Stimulated activated CD4-positive, alpha-beta T cell treated with anti-CD3 and anti-CD28 coated beads, Interleukin-15, amount 100 ng/mL, for 1 hour (primary cell): ENCODE data around the gene CXCL14.
"Not testable (repeated sequence)": the region's sequence is repeated elsewhere in the genome, so short reads cannot be mapped to it uniquely, and the experiment has no call there.

Experiments used
- DNase-seq, 2 donors: peaks; one replicate each; pipeline ENCODE4 v3.0.0-alpha.2; 2020; ENCODE audit warnings: low read depth in 1 of 2, low spot score in 1 of 2

CXCL14 gene

DNA sequence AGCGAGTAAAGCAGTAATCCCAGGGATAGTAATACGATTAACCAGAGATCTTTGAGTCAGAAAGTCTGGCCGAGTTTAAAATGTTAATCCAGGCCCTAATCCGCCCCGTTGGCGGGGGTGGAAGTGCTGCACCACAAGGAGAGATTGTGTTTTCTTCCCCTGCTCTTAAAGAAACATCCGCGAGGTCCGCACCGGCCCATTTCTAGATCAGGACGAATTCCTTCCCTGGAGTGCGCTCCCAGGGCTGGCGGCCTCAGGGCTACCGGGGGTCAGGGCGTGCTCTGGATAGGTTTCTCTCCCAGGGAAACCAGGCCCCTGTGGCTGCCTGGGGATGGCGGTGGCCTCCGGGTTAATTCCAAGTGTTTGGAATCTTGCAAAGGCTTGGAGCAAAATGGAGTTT, 33.7 kb downstream of the CXCL14 start:
- DNase-seq, result no peak

DNA sequence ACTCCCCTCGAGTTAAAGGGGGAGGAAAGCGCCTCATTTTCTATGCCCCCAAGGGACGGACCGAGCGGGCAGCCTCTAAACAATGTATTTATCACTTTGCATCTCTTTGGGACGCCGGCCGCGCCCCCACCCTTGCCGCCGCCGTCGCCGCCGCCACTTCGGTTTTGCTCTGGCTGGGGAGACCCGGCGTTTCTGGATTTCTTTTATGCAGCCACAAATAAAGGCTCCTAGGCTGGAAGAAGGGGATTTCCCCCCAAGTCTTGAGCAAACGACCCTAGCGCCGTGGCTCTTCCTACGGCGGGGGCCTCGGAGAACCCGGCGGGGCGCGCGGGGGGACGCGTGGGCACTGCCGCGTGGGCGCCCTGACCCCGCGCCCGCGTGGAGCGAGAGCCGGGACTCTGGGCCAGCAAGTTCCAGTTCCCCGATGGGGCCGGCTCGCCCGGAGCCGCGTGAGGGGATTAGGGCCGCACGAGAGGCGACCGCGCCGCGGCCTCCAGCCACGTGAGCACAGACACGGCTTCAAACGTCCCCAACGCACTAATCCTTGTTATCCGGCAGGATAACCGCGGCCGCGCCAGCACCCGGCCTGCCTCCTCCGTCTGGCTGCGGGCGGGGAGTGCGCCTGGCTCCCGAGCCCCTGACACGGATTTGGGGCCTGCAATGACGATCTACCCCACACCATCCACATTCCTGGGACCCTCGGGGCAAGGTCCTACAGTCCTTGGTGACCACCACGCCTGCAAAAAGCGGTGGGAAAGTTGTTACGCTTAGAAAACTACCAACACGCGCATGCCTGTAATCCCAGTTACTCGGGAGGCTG, 35.1 kb downstream of the CXCL14 start:
- no peak for DNase-seq

DNA sequence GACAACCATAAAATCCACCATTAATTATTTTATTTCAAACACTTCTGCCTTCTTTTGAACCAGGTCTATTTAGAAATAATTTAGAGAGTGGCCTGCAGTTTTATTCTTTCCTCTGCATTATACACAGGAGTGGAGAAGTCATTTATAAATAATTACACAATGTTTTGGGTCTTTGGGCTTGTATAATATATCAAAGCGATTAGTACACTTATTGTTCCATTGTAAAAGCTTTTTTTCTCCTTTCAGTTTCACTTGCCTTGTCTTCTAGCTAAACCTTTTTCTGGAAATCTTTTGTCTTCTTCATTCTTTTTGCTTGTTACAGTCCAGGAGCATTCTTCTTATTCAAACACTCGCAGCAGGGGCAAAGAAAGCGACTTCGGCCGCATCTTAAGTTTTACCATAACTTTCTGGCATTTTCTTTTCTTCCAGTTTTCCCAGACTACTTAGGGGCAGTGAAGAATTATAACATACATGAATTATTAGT, 35.7 kb downstream of the CXCL14 start:
- no peak for DNase-seq

DNA sequence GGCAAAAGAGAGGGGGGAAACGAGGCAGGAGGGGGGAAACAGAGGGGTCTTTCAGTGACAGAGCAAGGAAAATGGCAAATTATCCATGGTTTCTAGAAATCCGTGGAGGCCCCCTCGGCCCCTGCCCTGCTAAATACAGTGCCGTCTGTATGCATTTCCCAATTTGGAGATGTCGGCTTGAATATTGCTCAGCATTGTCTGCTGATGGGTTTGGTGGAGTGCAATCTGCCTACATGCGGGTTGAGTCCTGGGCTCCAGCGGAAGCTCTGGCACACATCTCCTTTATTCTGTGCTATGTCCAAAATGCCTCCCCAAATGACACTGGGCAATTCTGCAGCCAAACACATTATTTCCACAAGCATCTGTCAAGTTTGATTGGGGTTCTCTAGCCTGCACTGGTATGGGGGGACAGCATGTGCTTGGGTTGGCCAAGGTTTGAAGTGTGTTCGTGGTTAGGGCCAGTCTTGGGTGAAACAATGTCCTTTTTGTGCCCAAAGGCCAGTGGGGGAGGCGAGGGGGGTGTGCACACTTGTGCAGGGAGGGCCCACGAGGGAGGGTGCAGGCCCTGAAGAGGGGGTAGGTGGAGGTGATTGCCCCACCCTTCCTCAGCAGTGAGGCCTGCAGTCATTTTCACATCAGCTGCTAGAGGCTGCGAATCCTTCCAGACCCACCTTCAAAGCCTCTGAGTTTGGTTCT, 36.8 kb downstream of the CXCL14 start:
- DNase-seq, result no peak

DNA sequence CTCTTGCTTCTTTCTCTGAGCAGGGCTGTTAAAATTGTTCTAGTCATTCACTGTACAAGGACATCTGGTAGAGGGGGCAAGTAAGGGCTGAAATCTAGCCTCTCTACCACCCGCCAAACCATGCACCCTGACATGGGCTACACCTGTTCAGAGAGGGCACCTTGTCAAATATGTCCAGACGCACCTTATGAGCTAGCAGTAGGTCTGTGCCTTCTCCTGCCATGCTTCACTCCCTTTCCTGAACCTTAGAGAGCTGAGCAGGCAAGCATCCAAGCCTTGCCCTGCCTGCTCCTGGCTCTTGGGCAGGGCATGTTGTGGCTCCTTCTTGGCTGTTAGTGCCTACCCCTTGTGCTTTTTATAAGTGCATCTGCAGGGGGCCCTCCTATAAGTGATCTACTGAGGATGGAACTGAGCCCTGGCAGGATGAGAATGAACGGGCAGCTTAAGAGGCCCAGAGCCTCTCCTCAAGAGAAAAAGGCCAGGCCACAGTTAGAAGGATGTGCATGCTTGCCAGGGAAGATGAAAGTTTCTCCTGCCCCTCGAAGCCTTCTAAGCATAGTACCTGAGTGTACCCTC, 39.3 kb downstream of the CXCL14 start:
- DNase-seq, result no peak

DNA sequence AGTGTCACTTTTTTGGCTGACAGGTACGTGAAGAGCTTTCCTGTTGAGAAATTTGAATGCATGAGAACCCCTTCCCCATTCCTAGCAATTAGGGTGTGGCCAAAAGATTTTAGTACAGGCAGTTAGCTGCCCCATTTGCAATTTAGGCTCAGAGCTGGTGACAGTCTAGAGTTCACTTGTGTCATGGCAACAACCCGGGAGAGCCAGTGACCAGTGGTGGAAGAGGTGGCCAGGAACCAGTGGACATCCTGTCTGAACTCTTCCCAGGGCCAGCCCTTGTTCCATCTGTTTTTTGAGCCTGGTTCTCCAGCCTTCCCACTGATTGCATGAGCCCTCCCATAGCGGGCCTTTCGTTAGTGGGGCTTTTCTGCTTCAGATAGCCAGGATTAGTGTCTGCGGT, 40.5 kb downstream of the CXCL14 start:
- no peak for DNase-seq

DNA sequence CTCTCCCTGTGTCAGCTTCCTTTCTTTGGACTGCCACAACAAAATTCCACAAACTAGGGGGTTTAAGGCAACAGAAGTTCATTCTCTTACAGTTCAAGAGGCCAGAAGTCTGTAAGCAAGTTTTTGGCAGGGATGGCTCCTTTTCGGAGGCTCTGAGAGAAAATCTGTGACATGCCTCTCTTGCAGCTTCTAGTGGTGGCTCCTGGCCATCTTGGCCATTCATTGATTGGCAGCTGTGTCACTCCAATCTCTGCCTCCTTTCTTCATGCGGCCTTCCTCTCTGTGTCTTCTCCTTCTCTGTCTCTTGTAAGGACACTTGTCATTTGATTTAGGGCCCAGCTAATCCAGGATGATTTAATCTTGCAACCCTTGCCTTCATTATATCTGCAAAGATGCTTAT, 41.0 kb downstream of the CXCL14 start:
- no peak for DNase-seq

DNA sequence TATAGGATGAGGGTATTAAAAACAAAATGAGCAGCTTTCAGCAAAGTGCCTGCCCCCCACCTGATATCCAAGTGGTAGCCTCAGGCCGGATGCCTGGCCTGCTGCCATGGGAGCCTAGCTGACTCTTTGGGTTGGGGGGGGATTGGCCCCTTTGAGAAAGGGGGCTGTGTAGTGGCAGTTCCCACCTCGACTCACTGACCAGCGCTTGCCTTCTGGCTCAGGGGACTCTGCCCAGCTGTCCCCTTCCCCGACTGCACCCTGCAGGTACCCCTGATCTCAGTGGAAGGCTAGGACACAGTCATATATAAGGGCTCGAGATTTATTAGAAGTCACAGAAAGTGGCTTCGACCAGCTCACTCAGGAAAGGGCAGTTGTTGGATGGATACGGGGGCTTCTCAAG, 41.5 kb downstream of the CXCL14 start:
- no peak for DNase-seq

DNA sequence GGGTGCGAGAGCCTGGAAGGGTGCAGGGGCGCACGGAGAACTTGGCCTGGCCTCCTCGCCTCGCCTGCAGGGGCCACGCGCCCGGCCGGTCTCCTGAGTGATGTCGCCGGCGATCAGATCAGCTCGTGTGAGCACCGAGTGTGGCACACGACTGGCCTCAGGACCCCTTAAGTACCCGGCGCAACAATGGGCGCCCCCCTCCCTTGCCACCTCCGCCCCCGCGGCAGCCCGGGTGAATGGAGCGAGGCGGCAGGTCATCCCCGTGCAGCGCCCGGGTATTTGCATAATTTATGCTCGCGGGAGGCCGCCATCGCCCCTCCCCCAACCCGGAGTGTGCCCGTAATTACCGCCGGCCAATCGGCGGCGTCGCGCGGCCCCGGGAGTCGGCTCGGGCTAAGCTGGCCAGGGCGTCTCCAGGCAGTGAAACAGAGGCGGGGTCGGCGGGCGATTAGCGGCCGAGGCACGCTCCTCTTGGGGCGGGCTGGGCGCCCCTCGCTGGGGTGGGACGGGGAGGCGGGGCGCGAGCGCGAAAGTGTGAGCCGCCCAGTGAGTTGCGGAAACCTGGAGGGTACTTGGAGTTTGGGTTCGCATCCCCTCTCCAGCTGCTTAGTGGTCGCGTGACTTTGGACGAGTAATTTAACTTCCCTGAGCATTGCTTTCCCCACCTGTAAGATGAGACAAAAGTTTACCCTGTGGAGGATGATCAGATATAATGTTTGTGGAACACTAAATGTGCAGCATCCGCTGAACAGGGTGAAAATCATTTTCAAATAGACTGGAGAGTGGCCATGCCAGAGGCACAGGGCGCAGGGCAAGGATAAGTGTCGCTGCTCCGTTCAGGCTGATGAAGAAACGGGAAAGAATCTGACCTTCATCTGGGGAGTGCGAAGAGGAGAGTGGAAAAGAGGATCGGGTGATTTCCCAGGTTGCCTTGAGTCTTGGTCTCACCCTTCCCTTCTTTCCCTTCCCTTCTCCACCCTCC, 42.7 kb downstream of the CXCL14 start, which contains the start of gene NEUROG1:
TSS of gene NEUROG1 (minus strand) at position 145 of the 982 bp plus-strand sequence. CDS start 274 bp downstream, outside the sequence.
- DNase-seq, result no peak

DNA sequence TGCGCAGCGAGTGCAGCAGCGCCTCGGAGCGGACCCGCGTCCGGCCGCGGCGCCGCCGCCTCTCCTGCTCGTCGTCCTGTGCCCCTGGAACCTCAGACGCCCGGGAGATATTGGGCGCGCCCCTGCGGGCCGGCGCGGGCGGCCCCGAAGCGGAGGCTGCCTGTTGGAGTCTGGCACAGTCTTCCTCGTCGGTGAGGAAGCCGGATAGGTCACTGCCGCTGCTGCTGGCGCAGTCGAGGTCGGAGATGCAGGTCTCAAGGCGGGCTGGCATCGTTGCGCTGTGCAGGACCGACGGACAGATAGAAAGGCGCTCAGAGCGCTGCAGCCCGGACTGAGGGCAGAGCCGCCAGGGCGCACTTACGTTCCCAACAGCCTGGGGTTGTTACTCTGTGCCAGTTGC, 43.4 kb downstream of the CXCL14 start:
- DNase-seq, result no peak

DNA sequence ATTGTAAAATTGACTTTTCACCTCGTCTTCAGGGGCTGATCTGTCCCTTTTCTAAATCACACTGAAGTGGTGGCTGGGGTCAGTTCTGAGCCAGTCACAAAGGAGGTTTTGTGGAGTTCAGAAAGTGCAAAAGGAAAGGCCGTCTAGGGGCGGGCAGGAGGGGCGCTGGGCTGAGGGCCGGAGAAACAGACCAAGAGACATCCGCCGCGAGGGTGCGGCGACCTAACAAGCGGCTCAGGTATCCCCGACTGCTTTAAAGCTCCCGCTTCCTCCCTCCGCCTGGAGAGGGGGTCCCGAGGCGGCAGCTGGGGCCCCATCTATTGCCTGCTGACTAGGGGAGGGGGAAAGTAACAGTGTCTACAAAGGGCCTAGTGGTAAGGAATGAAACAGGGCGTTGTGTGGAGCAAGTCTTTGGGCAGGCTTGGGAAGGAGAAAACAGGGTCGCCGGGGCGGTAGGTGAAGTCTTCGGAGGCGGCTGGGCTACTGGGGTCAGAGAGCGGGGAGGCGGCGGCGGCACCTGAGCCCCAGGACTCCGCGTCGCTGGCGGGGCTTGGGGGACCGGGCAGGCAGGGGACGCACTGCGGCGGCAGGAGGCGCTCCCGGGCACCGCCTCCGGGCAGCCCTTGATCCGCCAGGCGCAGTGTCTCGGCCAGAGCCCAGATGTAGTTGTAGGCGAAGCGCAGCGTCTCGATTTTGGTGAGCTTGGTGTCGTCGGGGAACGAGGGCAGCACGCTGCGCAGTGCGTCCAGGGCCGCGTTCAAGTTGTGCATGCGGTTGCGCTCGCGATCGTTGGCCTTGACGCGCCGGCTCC, 44.0 kb downstream of the CXCL14 start:
- no peak for DNase-seq

DNA sequence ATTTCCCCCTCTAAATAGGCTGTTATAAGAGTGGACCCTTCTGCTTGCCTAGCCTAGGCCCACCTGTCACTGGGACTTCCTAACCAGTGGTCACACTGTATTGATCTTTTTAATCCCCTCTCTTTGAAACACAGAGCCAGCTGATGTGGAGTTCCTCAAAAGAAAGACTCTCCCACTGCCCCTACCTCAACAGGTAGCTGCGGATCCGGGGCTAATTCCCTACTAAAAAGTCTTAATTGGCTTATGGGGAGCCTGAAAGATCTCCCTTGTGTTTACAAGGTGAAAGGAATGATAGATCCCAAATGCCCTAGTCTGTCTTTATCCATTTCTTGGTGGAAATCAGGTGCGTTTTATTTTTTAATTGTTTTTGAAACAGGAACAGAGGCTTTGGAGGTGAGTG, 45.0 kb downstream of the CXCL14 start:
- DNase-seq, result no peak

DNA sequence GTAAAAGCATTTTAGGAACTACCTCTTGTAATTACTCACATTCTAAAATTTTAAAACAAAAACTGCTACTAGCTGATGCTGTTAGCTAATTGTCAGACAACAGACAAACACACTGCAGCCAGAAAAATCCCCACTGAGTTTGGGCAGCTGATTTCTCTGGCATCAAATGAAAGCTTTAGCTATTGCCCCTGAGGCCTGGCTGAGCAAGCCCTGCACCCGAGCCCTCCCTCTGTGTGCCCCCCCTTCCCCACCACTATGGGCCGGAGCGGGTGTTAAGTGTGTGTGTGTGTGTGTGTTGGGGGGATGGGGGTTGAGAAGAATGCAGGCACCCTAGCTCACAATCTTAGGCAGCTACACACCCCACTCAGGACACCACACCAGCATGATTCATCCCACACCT, 45.5 kb downstream of the CXCL14 start:
- DNase-seq, result no peak

DNA sequence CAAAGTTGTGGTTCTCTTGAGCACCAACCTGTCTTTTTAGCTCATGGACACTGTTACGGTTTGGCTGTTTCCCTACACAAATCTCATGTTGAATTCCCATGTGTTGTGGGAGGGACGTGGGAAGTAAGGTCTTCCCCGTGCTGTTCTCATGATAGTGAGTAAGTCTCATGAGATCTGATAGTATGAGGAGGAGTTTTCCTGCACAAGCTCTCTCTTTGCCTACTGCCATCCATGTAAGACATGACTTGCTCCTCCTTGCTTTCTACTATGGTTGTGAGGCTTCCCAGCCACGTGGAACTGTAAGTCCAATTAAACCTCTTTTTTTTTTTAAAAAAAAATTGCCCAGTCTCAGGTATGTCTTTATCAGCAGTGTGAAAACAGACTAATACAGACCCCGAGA, 49.2 kb downstream of the CXCL14 start:
- DNase-seq, result not testable (repeated sequence)

DNA sequence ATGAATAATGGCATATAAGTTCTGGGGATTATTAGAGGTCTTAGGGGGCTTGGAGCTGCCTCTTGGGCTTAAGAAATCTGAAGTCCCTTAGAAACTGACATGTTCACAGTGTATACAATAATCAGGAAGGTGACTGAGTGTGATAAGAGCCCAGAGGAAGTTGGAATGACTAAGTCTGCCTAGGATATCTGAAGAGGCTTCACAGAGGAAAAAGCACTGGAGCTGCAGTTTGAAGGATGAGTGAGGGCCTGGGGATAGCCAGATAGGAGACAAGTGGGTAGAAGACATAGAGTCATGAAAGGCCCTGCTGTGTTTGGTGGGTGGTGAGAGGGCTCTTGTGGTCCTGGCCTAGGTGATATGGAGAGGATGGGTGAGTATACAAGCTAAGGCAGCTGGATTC, 51.9 kb downstream of the CXCL14 start:
- DNase-seq, result no peak

DNA sequence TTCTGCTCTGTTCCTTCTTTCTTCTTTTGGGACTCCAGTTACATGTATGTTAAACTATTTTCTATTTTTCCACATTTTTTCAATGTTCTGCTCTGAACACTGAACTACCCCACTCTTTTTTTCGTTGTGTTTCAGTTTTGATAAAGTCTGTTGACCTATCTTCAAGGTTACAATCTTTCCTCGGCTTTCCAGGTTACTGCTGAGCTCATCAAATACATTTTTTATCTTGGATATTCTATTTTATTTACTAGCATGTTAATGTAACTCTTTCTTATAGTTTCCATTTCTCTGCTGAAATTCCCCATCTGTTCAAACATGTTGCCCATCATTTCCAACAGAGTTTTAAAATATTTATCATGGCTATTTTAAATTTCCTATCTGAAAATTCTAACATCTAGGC, 56.8 kb downstream of the CXCL14 start:
- no peak for DNase-seq
